Testis (tissue), 3 donors: ENCODE data around the gene ZNF518A. TPM values are rescaled to one million over a fixed set of nuclear protein-coding genes. Genes with fewer than 3 reads are reported as not detected.

Experiments
- DNase-seq: peaks from one replicate; pipeline ENCODE4 v3.0.0-alpha.2; 2019
- H3K27ac ChIP-seq, 2 donors: fragments of 200-600 bp; sonication (generic); one replicate each; pipeline ENCODE4 v1.5.1; 2019
- H3K27me3 ChIP-seq: fragments of 200-600 bp; sonication (generic); one replicate; pipeline ENCODE4 v1.5.1; 2019
- H3K36me3 ChIP-seq: fragments of 200-600 bp; sonication (generic); one replicate; pipeline ENCODE4 v1.5.1; 2017; ENCODE audit warnings: low read depth; ENCODE audit errors: missing control alignments
- H3K4me1 ChIP-seq: fragments of 200-600 bp; sonication (generic); one replicate; pipeline ENCODE4 v1.5.1; 2019
- H3K4me3 ChIP-seq, 2 donors: fragments of 200-600 bp; sonication (generic); one replicate each; pipeline ENCODE4 v1.5.1; 2017 to 2019
- H3K9me3 ChIP-seq: fragments of 200-600 bp; sonication (generic); one replicate; pipeline ENCODE4 v1.5.1; 2017
- POLR2A ChIP-seq: fragments of 450-650 bp; IDR thresholded peaks from one replicate; pipeline ENCODE4 v1.6.1; 2017; ENCODE audit warnings: antibody characterized with exemption, mild to moderate bottlenecking, moderate library complexity
- WGBS, 2 donors: methylation state at CpG; one replicate each; pipeline ENCODE4 v1.1.5; 2018; 5-methylcytosine and 5-hydroxymethylcytosine counted together
- intact Hi-C: fragments of 100-400 bp; cut with DNase I; formaldehyde crosslinking; loops from one replicate; pipeline ENCODE4 v1.15.1; 2023; ENCODE audit warnings: low total_unique reads
- polyA plus RNA-seq: library from polyadenylated mRNA; stranded (reverse); fragments of 350-450 nt; fragmentation: Illumina TruSeq; extraction: RNeasy Lipid Tissue Mini Kit (QIAGEN cat#74804); gene quantifications from one replicate; pipeline ENCODE4 v1.2.3, GENCODE V29; 2014; ENCODE audit warnings: low read depth, low replicate concordance; ENCODE audit not compliant: insufficient read depth
- total RNA-seq, 2 donors: library from RNA; depleted of rRNA; stranded (reverse); fragments of >200 nt; gene quantifications; one replicate each; pipeline ENCODE4 v1.2.3, GENCODE V29; 2016
- TF ChIP-seq, protein P1 (sequence below), 3 experiments: fragments of 450-650 bp in 2 of 3; fragments of 200-600 bp in 1 of 3; sonication (generic) in 1 of 3; IDR thresholded peaks; one replicate each; pipeline ENCODE4 v1.5.1; 2016 to 2019; ENCODE audit warnings: antibody characterized with exemption in 3 of 3, mild to moderate bottlenecking in 2 of 3, moderate library complexity in 1 of 3

The ZNF518A gene
- total and polyA plus RNA-seq, 3 donors from 2014 or later, result 14.5 to 88.0 (median 81.3) TPM

DNA sequence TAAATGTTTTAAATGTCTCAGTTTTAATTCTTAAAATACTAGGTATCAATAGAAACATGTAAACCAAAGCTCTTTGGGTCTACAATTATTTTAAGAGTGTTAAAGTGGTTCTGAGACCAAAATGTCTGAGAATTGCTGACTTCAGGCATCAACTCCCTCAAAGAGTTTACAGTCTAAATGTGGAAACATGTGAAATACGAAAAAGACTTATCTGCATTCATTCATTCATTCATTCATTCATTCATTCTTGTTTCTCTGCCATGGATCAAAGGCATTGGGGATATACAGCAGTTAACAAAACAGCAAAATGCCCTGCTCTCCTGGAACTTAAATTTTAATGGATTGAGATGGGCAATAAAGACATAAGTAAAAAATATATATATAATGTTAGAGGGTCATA lies 71.4 kb downstream of the ZNF518A start:
- no peaks in the 10 kb centered on the region for H3K4me1 ChIP-seq
- H3K36me3 ChIP-seq, result no peaks in the 10 kb centered on the region
- H3K4me3 ChIP-seq, result no peak overlapping the region
- DNase-seq, result no peak
- no peaks in the 10 kb centered on the region for H3K27me3 ChIP-seq
- intact Hi-C loops, result no loop called here
- H3K27ac ChIP-seq, result no peak overlapping the region
- H3K9me3 ChIP-seq, result no peaks in the 10 kb centered on the region
- TF ChIP-seq POLR2A, result no peak
- TF ChIP-seq, protein P1, sequence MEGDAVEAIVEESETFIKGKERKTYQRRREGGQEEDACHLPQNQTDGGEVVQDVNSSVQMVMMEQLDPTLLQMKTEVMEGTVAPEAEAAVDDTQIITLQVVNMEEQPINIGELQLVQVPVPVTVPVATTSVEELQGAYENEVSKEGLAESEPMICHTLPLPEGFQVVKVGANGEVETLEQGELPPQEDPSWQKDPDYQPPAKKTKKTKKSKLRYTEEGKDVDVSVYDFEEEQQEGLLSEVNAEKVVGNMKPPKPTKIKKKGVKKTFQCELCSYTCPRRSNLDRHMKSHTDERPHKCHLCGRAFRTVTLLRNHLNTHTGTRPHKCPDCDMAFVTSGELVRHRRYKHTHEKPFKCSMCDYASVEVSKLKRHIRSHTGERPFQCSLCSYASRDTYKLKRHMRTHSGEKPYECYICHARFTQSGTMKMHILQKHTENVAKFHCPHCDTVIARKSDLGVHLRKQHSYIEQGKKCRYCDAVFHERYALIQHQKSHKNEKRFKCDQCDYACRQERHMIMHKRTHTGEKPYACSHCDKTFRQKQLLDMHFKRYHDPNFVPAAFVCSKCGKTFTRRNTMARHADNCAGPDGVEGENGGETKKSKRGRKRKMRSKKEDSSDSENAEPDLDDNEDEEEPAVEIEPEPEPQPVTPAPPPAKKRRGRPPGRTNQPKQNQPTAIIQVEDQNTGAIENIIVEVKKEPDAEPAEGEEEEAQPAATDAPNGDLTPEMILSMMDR (IDR thresholded peaks at IDR 0.05), result no peak
- WGBS, 2 donors, result 90 to 94% methylated on average over 1 of the region's 1 CpG

DNA sequence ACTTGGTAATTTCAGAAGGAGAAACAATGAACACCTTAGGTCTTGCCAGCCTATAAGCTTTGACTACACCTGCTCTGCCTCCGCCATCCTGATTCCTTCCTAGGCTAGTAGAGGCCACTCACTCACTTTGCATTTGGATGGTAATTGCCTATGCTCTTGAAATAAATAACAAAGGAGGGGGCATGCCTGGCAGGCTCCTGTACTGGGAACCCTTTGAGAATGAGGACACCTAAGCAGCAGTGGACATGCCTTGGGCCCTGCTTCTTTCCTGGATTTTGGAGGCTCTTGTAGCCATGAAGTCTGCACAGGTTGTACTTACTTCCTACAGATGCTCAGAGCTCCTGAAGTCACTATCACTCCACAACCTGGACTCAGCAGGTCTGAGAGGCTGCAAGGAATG lies 75.5 kb downstream of the ZNF518A start:
- no peak overlapping the region for H3K4me3 ChIP-seq

DNA sequence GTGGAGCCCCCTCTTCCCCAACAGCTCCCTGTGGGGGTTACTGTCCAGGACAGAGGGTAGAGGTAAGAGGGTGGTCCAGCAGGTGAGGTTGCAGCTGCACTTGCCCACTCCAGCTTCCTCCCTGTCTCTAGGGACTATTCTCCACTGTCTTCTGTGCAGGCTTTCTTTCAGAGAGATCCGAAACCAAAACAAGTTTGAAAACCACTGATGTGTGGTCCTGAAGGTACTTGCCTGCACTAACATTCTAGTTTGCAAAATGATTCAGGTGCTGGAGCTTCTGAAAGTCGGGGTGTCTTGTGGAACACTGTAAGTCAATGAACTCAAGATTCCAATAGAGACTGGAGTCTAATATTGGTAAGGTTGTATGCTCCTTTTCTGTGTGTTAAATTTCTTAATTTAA lies 78.2 kb downstream of the ZNF518A start:
- H3K9me3 ChIP-seq, result no peaks in the 10 kb centered on the region
- H3K27me3 ChIP-seq, result no peaks in the 10 kb centered on the region
- intact Hi-C loops, result no loop called here
- no peak overlapping the region for H3K27ac ChIP-seq
- no peak overlapping the region for H3K4me3 ChIP-seq
- no peak for DNase-seq
- H3K36me3 ChIP-seq, result no peaks in the 10 kb centered on the region
- H3K4me1 ChIP-seq, result no peaks in the 10 kb centered on the region
- 83 to 84% methylated on average over 2 of the region's 2 CpGs for WGBS, 2 donors
- TF ChIP-seq, protein P1 (IDR thresholded peaks at IDR 0.05), result no peak
- TF ChIP-seq POLR2A, result no peak

More for the DNA sequence above, 75.5 kb downstream of the ZNF518A start:
- H3K9me3 ChIP-seq, result no peaks in the 10 kb centered on the region
- H3K27ac ChIP-seq, result no peak overlapping the region
- DNase-seq, result no peak
- no peaks in the 10 kb centered on the region for H3K27me3 ChIP-seq
- no peaks in the 10 kb centered on the region for H3K4me1 ChIP-seq
- WGBS, 2 donors, result 96 to 100% methylated on average over 1 of the region's 1 CpG
- intact Hi-C loops, result no loop called here
- H3K36me3 ChIP-seq, result no peaks in the 10 kb centered on the region
- TF ChIP-seq, protein P1 (IDR thresholded peaks at IDR 0.05), result no peak
- no peak for TF ChIP-seq POLR2A

DNA sequence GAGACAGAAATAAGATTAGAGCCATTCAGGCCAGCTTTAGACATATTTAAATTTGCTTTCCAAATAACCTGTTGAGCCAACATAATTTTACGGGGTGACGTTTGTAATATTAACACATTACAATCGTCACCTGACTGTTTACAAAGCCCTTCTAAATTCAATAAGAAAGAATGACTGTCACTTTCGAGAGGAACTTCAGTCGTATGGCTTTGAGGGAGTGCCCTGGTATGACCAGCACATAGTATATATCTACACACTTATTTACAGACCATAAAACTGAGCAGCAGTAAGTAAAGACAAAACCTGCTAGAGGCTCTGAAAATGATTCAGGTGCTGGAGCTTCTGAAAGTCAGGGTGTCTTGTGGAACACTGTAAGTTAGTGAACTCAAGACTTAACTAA lies 78.8 kb downstream of the ZNF518A start:
- Histone ChIP-seq H3K9me3 (no peaks in the 10 kb centered on the region), H3K27me3 (no peaks in the 10 kb centered on the region), H3K36me3 (no peaks in the 10 kb centered on the region), H3K4me1 (no peaks in the 10 kb centered on the region), H3K27ac (no peak overlapping the region), H3K4me3 (no peak overlapping the region)
- intact Hi-C loops, result no loop called here
- WGBS, 2 donors, result 72 to 74% methylated on average over 5 of the region's 5 CpGs
- no peak for TF ChIP-seq POLR2A
- TF ChIP-seq, protein P1 (IDR thresholded peaks at IDR 0.05), result no peak
- DNase-seq, result no peak

DNA sequence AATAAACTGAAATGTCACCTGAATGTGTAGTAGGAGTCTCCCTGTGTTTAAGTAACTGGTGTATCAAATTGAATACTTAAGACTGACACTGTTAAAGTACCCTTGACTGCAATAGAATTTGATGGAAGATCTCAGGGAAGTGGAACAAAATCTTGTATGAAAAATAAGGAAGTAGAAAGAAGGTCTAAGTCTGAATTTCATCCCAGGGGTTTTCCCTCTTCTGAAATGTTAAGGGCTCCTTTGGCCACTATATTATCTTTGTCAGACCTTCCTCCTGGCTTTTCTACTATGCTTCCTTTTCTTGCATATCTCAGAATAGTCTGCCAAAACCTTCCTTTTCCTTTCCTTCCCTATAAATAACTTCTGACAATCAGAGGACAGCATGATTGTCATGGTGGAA lies 81.7 kb downstream of the ZNF518A start:
- DNase-seq, result no peak
- intact Hi-C loops, result no loop called here
- no peaks in the 10 kb centered on the region for H3K9me3 ChIP-seq
- TF ChIP-seq, protein P1 (IDR thresholded peaks at IDR 0.05), result no peak
- TF ChIP-seq POLR2A, result no peak
- H3K36me3 ChIP-seq, result no peaks in the 10 kb centered on the region
- no peaks in the 10 kb centered on the region for H3K4me1 ChIP-seq
- H3K4me3 ChIP-seq, result no peak overlapping the region
- no peak overlapping the region for H3K27ac ChIP-seq
- H3K27me3 ChIP-seq, result no peaks in the 10 kb centered on the region
